ENCODE results near the gene HOOK1.

The HOOK1 gene

GRCh38 chr1:59924653-59925052 lies 109.9 kb downstream of the HOOK1 start:
- Histone ChIP-seq H3K9me3 (ENCODE audit: control insufficient read depth, insufficient read depth, low read length) (no peaks in the 10 kb centered on the region), H3K36me3 (ENCODE audit: control insufficient read depth, insufficient read depth, low read length) (no peaks in the 10 kb centered on the region), H3K4me3 (ENCODE audit: low read depth, low read length) (no peak overlapping the region), H3K27me3 (ENCODE audit: control insufficient read depth, insufficient read depth, low read length) (peaks cover 42% of the 10 kb centered on the region), H3K9ac (ENCODE audit: low read depth, low read length) (no peak overlapping the region), H3K4me1 (ENCODE audit: control insufficient read depth, insufficient read depth, low read length) (no peaks in the 10 kb centered on the region)
